Heart left ventricle (tissue), 16 donors: ENCODE measurements around the gene RBM10. TPM values are rescaled to one million over a fixed set of nuclear protein-coding genes. Genes with fewer than 3 reads are reported as not detected.

Experiments used
- ATAC-seq, 4 donors: fragments of 200-7000 bp; cut with Tn5 transposase; one replicate each; pipeline ENCODE4 v1.9.1; 2020 to 2022; ENCODE audit warnings: moderate library complexity in 4 of 4, mild to moderate bottlenecking in 3 of 4, moderate number of reproducible peaks in 1 of 4
- DNase-seq, 5 donors: peaks; one replicate each; pipeline ENCODE4 v3.0.0-alpha.2; 2020
- H3K27ac ChIP-seq, 12 donors: fragments of 200-600 bp; sonication (generic) in 4 of 12; one replicate each; pipeline versions ENCODE4 v1.5.0 to v1.8.0; 2016 to 2022; ENCODE audit warnings: mild to moderate bottlenecking in 2 of 12
- H3K27me3 ChIP-seq, 9 donors: fragments of 200-600 bp; sonication (generic) in 2 of 9; one replicate each; pipeline versions ENCODE4 v1.5.1 to v1.8.0; 2016 to 2022; ENCODE audit warnings: mild to moderate bottlenecking in 3 of 9
- H3K36me3 ChIP-seq, 9 donors: fragments of 200-600 bp; sonication (generic) in 2 of 9; one replicate each; pipeline versions ENCODE4 v1.5.0 to v1.8.0; 2018 to 2022; ENCODE audit warnings: mild to moderate bottlenecking in 2 of 9
- H3K4me1 ChIP-seq, 12 donors: fragments of 200-600 bp; sonication (generic) in 4 of 12; one replicate each; pipeline versions ENCODE4 v1.5.0 to v1.8.0; 2016 to 2022; ENCODE audit warnings: mild to moderate bottlenecking in 3 of 12
- H3K4me3 ChIP-seq, 12 donors: fragments of 200-600 bp; sonication (generic) in 4 of 12; one replicate each; pipeline versions ENCODE4 v1.5.0 to v1.8.0; 2017 to 2022; ENCODE audit warnings: mild to moderate bottlenecking in 9 of 12, moderate library complexity in 4 of 12
- H3K9me3 ChIP-seq, 12 donors: fragments of 200-600 bp; sonication (generic) in 4 of 12; one replicate each; pipeline versions ENCODE4 v1.5.0 to v1.8.0; 2016 to 2022; ENCODE audit warnings: mild to moderate bottlenecking in 1 of 12
- CTCF ChIP-seq, 12 donors: fragments of 200-600 bp; sonication (generic) in 4 of 12; IDR thresholded peaks; one replicate each; pipeline versions ENCODE4 v1.5.0 to v1.8.0; 2018 to 2022; ENCODE audit warnings: antibody characterized with exemption in 12 of 12, mild to moderate bottlenecking in 5 of 12
- POLR2A ChIP-seq, 2 donors: fragments of 450-650 bp; IDR thresholded peaks; one replicate each; pipeline ENCODE4 v1.6.1; 2017; ENCODE audit warnings: antibody characterized with exemption in 2 of 2, mild to moderate bottlenecking in 2 of 2, moderate library complexity in 2 of 2
- WGBS, 4 donors: extraction: QIAGEN DNeasy Blood & Tissue Kit in 2 of 4; methylation state at CpG; one replicate each; pipeline versions ENCODE4 v1.1.5 to v1.1.7; 2013 to 2018; 5-methylcytosine and 5-hydroxymethylcytosine counted together
- intact Hi-C, 10 donors: fragments of 100-400 bp; cut with DNase I; formaldehyde crosslinking; loops; one replicate each; pipeline versions ENCODE4 v1.11.1 to v1.14.2; 2022
- polyA plus RNA-seq, 2 donors: library from polyadenylated mRNA; stranded (reverse); fragments of 200-250 nt; gene quantifications; one replicate each; pipeline ENCODE4 v1.2.3, GENCODE V29; 2013
- total RNA-seq, 9 donors: library from RNA; depleted of rRNA in 2 of 9; stranded (reverse); fragments of >200 nt in 2 of 9; fragmentation: NEBNext Ultra II Directional in 3 of 9; extraction: Animal tissue kit (Norgen Biotek cat#: 25700) in 3 of 9; gene quantifications; one replicate each; pipeline versions ENCODE4 v1.1.0 to v1.2.4, GENCODE V29; 2016 to 2023
- donor health status: ischemic (EF 13 %, LVEDD 7.1; RV severe dilation, severe dysfunction).
- donor health status: healthy with polysubstance abuse.
- donor health status: DM: no; HTN: yes; CAD: no.
- donor health status: DM: no; HTN: no; CAD: no.
- donor health status: ischemic (EF 25% LVEDD 6.9; RV normal size, moderate dysfunction).
- donor health status: ischemic (EF 25% LVEDD 5.7; RV mildly dilated, moderate dysfunction).
- donor health status: healthy.
- donor health status: DM: yes; HTN: yes; CAD: no.
- donor health status: ischemic (EF 35%, LVEDD 5.7; RV mildly dilated, moderate dysfunction).
- donor health status: nonischemic (EF 11% LVEDD 7.7; RV severe dilation, severe dysfunction).
- donor health status: DM: yes; HTN: yes; CAD: no.
- donor health status: PGD.
- donor health status: ischemic (EF 29% LVEDD 5.4; RV normal size, mild dysfunction).
- donor health status: nonischemic (EF 23%, LVEDD 6.1; RV moderate dilation, normal function).

RBM10 gene
- total and polyA plus RNA-seq, 11 donors = 17.5 to 44.6 (median 28.3) TPM

GRCh38 chrX:47156611-47157520 lies 11.8 kb downstream of the RBM10 start:
- TF ChIP-seq CTCF (IDR thresholded peaks at IDR 0.05) (no peak), POLR2A (IDR thresholded peaks at IDR 0.05) (no peak)
- intact Hi-C loops = no loop called here
- Histone ChIP-seq H3K27me3 (peaks cover 0 to 23% (median 0%) of the 10 kb centered on the region in 9 donors), H3K27ac (no peak overlapping the region), H3K9me3 (no peaks in the 10 kb centered on the region), H3K4me1 (no peaks in the 10 kb centered on the region), H3K36me3 (peaks cover 0 to 35% (median 18%) of the 10 kb centered on the region in 9 donors), H3K4me3 (no peak overlapping the region)
- 86 to 93% (median 88%) methylated on average over 25 to 26 of the region's 26 CpGs for WGBS, 4 donors
- ATAC-seq = peak in 2 of 4 donors; percentile 18 to 38
- DNase-seq = no peak

- DNase-seq (no peak), ATAC-seq (peak in 1 of 4 donors; percentile 51)
- no peaks in the 10 kb centered on the region for H3K9me3 ChIP-seq
- intact Hi-C loops = no loop called here
- WGBS, 4 donors = 89 to 98% (median 94%) methylated on average over 14 to 16 of the region's 16 CpGs
- TF ChIP-seq CTCF (IDR thresholded peaks at IDR 0.05) (no peak), POLR2A (IDR thresholded peaks at IDR 0.05) (no peak)
- no peak overlapping the region for H3K4me3 ChIP-seq
- no peaks in the 10 kb centered on the region for H3K4me1 ChIP-seq
- H3K27me3 ChIP-seq = peaks cover 0 to 14% (median 0%) of the 10 kb centered on the region in 9 donors
- peaks cover 0 to 34% (median 18%) of the 10 kb centered on the region in 9 donors for H3K36me3 ChIP-seq
- no peak overlapping the region for H3K27ac ChIP-seq
These were observed 13.1 kb downstream of the RBM10 start for GRCh38 chrX:47158131-47158530.

GRCh38 chrX:47158781-47159180 lies 13.8 kb downstream of the RBM10 start:
- H3K36me3 ChIP-seq = peaks cover 0 to 31% (median 17%) of the 10 kb centered on the region in 9 donors
- H3K27me3 ChIP-seq = peaks cover 0 to 12% (median 0%) of the 10 kb centered on the region in 9 donors
- DNase-seq (no peak), ATAC-seq (no peak)
- intact Hi-C loops = no loop called here
- 94 to 100% (median 96%) methylated on average over 5 of the region's 5 CpGs for WGBS, 4 donors
- no peaks in the 10 kb centered on the region for H3K4me1 ChIP-seq
- H3K27ac ChIP-seq = no peak overlapping the region
- no peak for TF ChIP-seq CTCF (IDR thresholded peaks at IDR 0.05)
- no peaks in the 10 kb centered on the region for H3K9me3 ChIP-seq
- no peak overlapping the region for H3K4me3 ChIP-seq

GRCh38 chrX:47160781-47161180 lies 15.8 kb downstream of the RBM10 start:
- 74 to 86% (median 77%) methylated on average over 4 of the region's 4 CpGs for WGBS, 4 donors
- ATAC-seq = no peak

More at GRCh38 chrX:47160781-47161180, 15.8 kb downstream of the RBM10 start:
- no peak overlapping the region for H3K27ac ChIP-seq
- intact Hi-C loops = no loop called here
- TF ChIP-seq CTCF (IDR thresholded peaks at IDR 0.05) (no peak), POLR2A (IDR thresholded peaks at IDR 0.05) (no peak)
- DNase-seq = no peak
- no peak overlapping the region for H3K4me3 ChIP-seq
- H3K36me3 ChIP-seq = peaks cover 0 to 24% (median 10%) of the 10 kb centered on the region in 9 donors
- H3K27me3 ChIP-seq = peaks cover 0 to 8% (median 0%) of the 10 kb centered on the region in 9 donors
- no peaks in the 10 kb centered on the region for H3K4me1 ChIP-seq
- no peaks in the 10 kb centered on the region for H3K9me3 ChIP-seq
